Activated naive CD4-positive, alpha-beta T cell treated with anti-CD3 and anti-CD28 coated beads, Interleukin-2, amount 50 U/mL, for 72 hours (primary cell): ENCODE results near the gene TPM2. TPM values are rescaled to one million over a fixed set of nuclear protein-coding genes. Genes with fewer than 3 reads are reported as not detected.

ENCODE experiments used
- ATAC-seq, 2 donors: fragments of 150-1000 bp; cut with Tn5 transposase; 2 replicates each; pipeline ENCODE4 v1.10.0; 2021; ENCODE audit warnings: mild to moderate bottlenecking in 2 of 2, moderate library complexity in 2 of 2
- DNase-seq, 2 donors: peaks; one replicate each; pipeline ENCODE4 v3.0.0; 2021 to 2022; ENCODE audit warnings: low spot score in 2 of 2
- H3K27ac Mint-ChIP-seq, 2 donors: one replicate each; pipeline ENCODE4 v1.8.0; 2022; ENCODE audit warnings: mild to moderate bottlenecking in 2 of 2, mixed read lengths in 2 of 2
- H3K36me3 Mint-ChIP-seq, 2 donors: one replicate each; pipeline ENCODE4 v1.8.0; 2022; ENCODE audit warnings: mixed read lengths in 2 of 2
- H3K9me3 Mint-ChIP-seq, 2 donors: one replicate each; pipeline ENCODE4 v1.8.0; 2022; ENCODE audit warnings: mixed read lengths in 2 of 2
- total RNA-seq, 2 donors: library from RNA; stranded (reverse); gene quantifications; one replicate each; pipeline ENCODE4 v1.2.3, GENCODE V29; 2022

The TPM2 gene
- total RNA-seq, 2 donors from 2014 or later = 5.2 to 9.3 TPM

DNA sequence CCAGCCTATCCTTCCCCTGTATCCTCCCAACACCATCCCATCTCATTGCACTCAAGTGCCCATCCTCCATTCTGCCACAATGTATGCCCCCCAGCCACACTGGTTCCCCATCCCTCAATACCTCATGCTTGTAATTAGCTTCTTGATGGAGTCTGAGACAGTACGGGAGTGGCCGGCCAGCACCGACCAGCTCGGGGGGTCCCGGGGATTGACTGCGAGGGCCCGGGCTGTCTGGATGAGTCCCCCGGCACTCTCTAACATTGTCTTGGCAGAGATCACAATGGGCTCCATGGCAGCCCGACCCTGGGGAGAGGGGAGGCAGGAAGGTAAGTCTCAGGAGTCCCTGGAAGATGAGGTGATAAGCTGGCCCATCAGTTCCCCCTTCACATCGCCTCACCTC is 17.2 kb upstream of the TPM2 start:
- Mint-ChIP-seq H3K27ac (peak overlapping the region; percentile 11 to 23), H3K9me3 (no peaks in the 10 kb centered on the region), H3K36me3 (peaks cover 34 to 42% of the 10 kb centered on the region in 2 donors)
- no peak for DNase-seq
- ATAC-seq = no peak

DNA sequence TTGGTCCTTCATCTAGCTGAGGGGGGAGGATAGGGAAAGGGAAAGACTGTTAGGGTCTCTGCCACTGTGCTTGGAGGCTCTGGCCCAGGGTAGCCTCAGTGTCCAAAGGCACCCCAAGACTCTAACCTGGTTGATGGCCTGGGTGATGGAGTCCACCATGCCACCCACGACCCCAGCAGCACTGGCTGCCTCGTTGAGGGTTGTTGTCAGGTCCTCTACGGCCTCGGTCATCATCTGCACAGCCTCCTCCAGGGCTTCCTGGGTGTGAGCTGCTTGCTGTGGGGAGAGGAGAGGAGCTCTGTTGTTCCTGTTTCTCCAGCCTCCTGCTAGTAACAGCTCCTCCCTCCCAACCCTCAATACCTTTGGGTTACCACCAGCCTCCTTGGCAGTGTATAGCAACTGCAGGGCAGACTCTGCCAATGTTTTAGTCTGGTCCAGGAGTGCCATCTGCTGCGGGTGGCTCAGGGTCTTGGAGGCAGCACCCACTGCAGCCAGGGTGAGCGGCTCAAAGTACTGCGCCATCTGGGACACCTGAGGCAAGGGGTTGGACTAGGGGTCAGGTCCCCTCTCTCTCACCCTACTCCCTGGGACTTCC is 16.2 kb upstream of the TPM2 start:
- Mint-ChIP-seq H3K27ac (no peak overlapping the region), H3K9me3 (no peaks in the 10 kb centered on the region), H3K36me3 (peaks cover 24 to 34% of the 10 kb centered on the region in 2 donors)
- DNase-seq (no peak), ATAC-seq (no peak)

DNA sequence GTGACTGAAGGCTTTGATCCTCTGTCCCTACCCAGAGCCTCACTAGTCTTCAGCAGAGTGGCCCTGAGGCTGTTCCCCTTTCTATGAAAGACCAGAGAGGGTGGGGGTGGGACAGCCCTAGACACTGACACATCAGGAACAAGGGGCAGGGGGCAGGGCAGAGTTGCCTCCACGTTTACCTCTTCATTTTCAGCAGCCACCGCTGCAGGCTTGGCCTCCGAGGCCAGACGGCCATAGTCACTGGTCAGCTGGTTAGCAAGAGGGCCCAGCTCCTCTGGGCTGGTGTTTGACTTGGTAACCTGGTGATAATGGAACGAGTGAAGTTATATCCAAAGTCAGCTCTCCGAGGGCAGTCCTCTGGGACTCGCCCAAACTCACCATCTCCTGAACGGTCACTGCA is 15.6 kb upstream of the TPM2 start:
- Mint-ChIP-seq H3K9me3 (no peaks in the 10 kb centered on the region), H3K36me3 (peaks cover 19 to 28% of the 10 kb centered on the region in 2 donors), H3K27ac (no peak overlapping the region)
- DNase-seq (no peak), ATAC-seq (no peak)

DNA sequence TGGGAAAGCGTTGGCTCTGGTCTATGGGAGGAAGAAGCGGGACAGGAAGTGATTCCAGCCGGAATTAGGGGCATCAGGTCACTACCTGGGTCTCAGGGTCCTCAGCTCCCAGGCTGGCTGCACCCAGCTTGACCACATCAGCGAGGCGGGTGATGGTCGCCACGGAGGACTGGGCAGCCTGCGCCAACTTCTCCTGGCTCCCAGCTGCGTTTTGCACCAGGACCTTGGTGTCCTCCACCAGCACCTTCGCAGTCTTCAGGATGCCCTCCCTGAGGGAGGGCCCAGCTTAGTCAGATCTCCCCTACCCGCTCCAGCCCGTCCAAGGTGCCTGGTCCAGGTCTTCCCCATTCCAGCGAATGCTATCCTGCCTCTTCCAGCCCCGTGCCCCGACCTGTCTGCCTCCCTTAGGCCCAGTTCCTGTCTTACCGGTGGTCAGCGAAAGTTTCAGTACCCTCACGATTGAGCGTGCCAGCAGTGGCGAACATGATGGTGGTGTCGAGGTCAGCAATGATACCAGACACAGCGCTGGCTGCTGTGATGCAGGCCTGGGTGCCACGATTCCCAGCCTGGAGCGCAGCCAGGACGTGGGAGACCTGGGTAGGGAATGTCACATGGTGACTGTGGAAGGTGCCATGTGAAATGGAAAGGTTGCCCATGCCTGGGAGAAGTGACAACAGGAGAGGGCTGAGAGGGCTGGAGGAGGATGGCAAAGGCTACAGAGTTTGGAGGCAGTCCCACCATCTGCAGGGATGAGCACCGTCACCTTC is 14.4 kb upstream of the TPM2 start:
- Mint-ChIP-seq H3K27ac (peak overlapping the region in 1 of 2 donors; percentile 52), H3K9me3 (no peaks in the 10 kb centered on the region), H3K36me3 (peaks cover 17 to 26% of the 10 kb centered on the region in 2 donors)
- ATAC-seq (no peak), DNase-seq (no peak)

DNA sequence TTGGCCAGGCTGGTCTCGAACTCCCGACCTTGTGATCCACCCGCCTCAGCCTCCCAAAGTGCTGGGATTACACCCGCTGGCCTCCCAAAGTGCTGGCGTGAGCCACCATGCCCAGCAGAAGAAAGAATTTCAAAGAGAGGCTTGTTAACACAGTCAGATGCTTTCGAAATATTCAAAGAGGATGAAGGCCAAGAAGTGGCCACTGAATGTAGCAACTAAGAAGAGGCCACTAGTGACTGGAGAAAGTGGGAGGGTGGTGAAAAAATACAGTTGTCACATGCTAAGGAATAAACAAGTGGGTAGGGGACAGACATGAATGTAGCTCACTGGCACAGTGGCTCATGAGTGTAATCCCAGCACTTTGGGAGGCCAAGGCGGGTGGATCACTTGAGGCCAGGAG is 13.0 kb upstream of the TPM2 start:
- no peak for ATAC-seq
- no peaks in the 10 kb centered on the region for H3K9me3 Mint-ChIP-seq
- peaks cover 15 to 23% of the 10 kb centered on the region in 2 donors for H3K36me3 Mint-ChIP-seq

DNA sequence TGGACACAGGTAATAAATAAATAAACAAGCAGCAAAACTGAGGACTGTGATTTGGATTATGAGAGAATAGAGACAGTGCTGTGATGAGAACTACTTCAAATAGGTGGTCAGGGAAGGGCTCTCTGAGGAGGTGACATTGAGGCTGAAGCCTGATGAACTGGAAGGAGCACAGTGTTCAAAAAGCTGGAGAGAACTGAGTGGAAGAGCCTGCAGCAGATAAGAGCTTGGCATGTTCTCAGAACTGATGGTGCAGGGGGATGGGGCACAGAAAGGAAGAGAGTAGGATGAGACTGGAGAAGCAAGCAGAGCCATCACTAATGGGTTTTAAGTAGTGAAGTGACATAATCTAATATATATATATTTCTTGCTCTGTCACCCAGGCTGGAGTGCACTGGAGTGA is 11.2 kb upstream of the TPM2 start:
- H3K9me3 Mint-ChIP-seq = no peaks in the 10 kb centered on the region
- peaks cover 8 to 11% of the 10 kb centered on the region in 2 donors for H3K36me3 Mint-ChIP-seq
- DNase-seq = no peak
- no peak overlapping the region for H3K27ac Mint-ChIP-seq
- no peak for ATAC-seq

More for the DNA sequence above, 13.0 kb upstream of the TPM2 start:
- DNase-seq = no peak
- H3K27ac Mint-ChIP-seq = no peak overlapping the region

DNA sequence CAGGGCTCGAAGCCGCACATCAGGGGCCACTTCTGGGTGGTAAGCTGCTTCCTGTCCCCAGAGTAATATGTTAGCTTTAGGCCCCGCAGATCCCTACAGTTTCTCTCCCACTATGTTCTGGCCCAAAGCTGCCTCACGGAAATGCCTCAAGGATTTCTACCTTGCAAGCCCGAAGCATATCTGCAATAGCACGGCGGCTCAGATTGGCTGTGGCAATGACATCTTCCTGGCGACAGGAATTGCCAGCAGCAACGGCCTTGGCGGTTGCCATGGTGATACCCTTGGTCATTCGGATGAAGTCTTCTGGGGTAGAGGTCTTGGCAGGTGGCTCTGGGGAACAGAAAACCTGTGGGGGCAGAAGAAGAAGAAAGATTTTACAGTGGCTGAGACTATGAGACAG is 10.3 kb upstream of the TPM2 start:
- ATAC-seq = no peak
- no peak for DNase-seq
- peaks cover 8 to 11% of the 10 kb centered on the region in 2 donors for H3K36me3 Mint-ChIP-seq
- H3K27ac Mint-ChIP-seq = no peak overlapping the region
- H3K9me3 Mint-ChIP-seq = no peaks in the 10 kb centered on the region

DNA sequence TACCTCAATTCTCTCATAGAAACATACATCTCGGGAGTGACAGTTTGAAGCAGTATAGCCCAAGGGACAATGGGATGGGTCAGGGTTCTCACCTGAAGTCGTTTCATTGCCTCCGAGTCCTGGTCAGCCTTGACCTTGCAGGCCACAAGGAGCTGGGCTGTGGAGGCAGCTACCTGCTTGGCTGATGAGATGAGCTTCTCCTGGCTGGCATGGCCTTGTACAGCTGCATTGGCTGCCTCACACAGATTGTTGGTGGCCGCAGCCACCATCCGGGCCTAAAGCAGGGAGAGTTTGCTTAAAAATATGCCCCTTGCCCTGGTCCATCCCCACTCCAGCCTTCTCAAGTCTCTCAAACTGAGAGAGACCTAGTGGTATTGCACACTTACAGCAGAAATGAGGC is 8.5 kb upstream of the TPM2 start:
- no peaks in the 10 kb centered on the region for H3K9me3 Mint-ChIP-seq

DNA sequence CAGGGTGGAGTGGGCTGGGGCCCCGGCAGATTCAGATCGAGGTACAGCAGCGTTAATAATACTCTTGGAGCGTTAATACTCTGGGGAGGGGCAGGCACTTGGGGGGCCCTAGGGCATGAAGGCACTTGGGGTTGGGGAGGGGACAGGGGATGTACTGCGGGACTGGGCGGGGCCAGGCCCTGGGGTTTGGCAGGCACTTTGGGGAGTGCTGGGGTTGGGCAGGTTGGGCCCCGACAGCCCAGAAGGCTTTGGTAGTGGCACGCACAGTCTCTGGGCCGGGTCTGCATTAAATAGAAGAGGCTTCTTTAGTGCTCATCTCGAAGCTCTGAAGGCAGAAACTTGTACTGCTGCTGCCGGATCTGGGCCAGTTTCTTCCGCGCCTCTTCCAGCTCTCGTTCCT is 7.8 kb upstream of the TPM2 start:
- H3K27ac Mint-ChIP-seq = no peak overlapping the region
- DNase-seq = no peak
- H3K36me3 Mint-ChIP-seq = peaks cover 0 to 5% of the 10 kb centered on the region in 2 donors
- no peaks in the 10 kb centered on the region for H3K9me3 Mint-ChIP-seq
- peak in 1 of 2 donors; percentile 24 for ATAC-seq

More for the DNA sequence above, 8.5 kb upstream of the TPM2 start:
- Mint-ChIP-seq H3K27ac (no peak overlapping the region), H3K36me3 (peaks cover 0 to 10% of the 10 kb centered on the region in 2 donors)
- ATAC-seq (no peak), DNase-seq (no peak)

DNA sequence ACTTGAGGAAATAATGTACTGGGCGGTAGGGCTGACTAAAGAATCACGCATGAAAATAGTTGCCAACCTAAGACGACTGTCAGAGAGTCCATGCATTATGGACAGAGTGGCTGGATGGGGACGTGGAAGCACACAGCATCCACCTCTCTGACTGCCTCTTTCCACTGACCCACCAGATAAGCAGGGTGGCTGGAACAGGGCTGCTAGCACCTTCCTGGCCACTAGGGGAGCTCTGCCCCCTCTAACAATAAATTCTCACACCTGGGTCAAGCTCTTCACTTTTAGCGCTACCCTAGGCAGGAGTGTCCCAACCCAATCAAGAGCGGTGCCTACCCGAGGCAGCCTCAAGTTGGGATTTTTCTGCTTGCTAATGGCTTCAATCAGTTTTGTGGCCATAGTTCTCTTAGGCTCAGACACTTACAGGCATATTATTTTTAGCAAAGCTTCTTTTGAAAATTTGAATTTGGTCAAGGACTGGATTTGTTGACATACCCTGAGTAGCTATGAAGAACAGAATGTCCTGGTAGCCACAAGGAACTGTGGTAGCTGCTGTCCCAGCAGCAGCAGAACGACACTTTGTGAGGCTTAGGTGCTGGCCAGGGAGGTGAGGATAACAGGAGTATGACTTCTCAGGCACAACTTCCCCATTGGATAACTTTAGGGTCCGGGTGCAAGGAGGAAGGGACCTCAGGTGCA is 6.9 kb upstream of the TPM2 start:
- no peak overlapping the region for H3K27ac Mint-ChIP-seq
- DNase-seq = peak in 1 of 2 donors; percentile 64

DNA sequence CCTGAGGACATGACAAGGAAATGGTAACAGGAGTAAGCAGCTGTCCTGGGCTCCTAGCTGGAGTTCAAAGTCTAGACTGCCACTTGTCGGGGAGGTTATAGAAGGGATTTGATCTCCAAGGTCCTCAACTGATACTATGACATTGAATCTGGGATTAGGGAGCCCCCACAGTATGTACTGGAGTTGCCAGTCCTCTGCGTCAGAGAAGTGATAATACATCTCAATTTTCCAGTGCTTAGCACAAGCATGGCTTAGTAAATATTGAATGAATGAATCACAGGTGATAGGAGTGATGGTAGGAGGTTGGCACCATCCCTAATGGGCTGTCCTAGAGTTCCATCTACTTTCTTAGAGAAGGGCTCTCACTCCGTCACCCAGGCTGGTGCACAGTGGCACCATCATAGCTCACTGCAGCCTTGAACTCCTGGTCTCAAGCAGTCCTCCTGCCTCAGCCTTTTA is 6.2 kb upstream of the TPM2 start:
- no peak for DNase-seq
- no peaks in the 10 kb centered on the region for H3K9me3 Mint-ChIP-seq
- H3K27ac Mint-ChIP-seq = no peak overlapping the region
- H3K36me3 Mint-ChIP-seq = peaks cover 0 to 5% of the 10 kb centered on the region in 2 donors
- ATAC-seq = no peak

More for the DNA sequence above, 6.9 kb upstream of the TPM2 start:
- H3K9me3 Mint-ChIP-seq = no peaks in the 10 kb centered on the region
- peak; percentile 77 to 88 for ATAC-seq
- peaks cover 0 to 5% of the 10 kb centered on the region in 2 donors for H3K36me3 Mint-ChIP-seq

DNA sequence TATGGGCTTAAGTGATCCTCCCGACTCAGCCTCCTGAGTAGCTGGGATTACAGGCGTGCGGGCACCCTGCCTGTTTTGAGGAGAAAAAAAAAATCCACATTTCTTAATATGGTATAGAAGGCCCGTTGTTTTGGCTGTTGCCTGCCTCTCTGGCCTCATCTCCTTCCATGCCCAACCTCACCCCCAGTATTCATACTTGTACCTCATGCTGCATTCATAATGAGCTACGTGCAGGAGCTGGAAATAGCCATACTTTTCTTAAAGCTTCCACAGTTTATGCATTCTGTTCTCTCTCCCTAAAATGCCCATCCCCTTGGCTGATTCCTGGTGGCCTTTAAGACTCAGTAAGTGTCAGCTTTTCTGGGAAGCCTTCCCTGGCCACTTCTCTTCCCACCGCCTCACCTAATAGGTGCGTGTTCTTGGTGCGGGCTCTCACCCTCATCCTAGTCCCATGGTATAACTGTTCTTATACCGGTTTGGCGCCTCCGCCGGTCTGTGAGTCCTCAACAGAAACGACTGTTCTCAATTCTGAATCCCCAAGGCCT is 2.1 kb upstream of the TPM2 start:
- Mint-ChIP-seq H3K27ac (peak overlapping the region; percentile 0 to 41), H3K36me3 (no peaks in the 10 kb centered on the region), H3K9me3 (no peaks in the 10 kb centered on the region)

DNA sequence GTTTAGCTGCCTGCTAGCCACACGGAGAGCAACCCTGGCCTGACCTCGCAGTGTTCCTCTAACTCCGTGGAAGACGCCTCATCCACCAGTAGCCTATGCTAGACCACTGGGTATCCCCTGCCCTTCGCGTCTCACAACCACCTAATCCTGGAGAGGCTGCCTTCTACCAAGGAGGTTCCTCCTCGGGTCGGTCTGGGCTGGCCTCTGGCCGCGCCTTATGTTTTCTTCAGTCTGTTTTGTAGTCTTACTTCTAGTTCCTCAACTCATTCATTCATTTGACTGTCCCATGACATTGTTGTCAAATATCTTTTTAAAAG is 1.6 kb upstream of the TPM2 start:
- peak in 1 of 2 donors; percentile 11 for ATAC-seq
- no peaks in the 10 kb centered on the region for H3K36me3 Mint-ChIP-seq
- H3K9me3 Mint-ChIP-seq = no peaks in the 10 kb centered on the region

More for the DNA sequence above, 2.1 kb upstream of the TPM2 start:
- ATAC-seq = no peak
- DNase-seq = no peak

DNA sequence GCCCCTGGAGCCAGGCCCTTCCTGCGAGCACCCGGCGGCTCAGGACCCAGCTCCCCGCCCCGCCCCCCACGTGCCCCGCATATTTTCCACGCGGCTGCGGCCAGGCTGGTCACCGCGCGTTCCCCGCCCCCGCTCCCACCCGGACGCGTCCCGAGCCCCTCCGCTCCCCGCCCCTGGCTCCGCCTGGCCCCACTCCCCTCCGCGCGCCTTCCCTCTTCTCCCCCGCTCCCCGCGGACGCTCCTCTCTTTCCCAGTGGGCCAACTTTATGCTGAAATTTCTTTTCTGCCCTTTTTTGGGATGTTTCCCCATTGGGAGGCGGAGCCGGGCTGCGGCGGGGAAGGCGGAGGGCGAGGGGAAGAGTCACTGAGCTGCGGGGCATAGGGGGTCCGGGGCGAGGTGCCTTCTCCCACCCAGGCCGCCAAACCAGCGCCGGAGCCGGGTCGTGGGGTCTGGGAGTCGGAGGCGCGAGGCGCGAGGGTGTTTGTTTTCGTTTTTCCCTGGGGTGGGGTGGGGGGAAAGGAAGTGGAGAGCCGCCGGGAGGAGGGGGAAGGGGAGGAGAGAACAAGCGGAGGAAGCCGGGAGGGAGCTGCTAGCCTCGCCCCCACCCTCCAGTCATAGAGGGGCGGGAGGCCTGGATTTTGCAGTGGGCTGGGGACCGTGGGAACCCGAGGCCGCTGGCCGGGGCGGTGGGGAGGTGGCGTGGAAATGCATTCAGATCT is 1.0 kb upstream of the TPM2 start:
- Mint-ChIP-seq H3K27ac (peak overlapping the region; percentile 0 to 85), H3K9me3 (no peaks in the 10 kb centered on the region), H3K36me3 (no peaks in the 10 kb centered on the region)
- peak; percentile 21 to 54 for ATAC-seq
- DNase-seq = peak in 1 of 2 donors; percentile 16

More for the DNA sequence above, 1.6 kb upstream of the TPM2 start:
- peak in 1 of 2 donors; percentile 10 for DNase-seq
- H3K27ac Mint-ChIP-seq = peak overlapping the region in 1 of 2 donors; percentile 0

DNA sequence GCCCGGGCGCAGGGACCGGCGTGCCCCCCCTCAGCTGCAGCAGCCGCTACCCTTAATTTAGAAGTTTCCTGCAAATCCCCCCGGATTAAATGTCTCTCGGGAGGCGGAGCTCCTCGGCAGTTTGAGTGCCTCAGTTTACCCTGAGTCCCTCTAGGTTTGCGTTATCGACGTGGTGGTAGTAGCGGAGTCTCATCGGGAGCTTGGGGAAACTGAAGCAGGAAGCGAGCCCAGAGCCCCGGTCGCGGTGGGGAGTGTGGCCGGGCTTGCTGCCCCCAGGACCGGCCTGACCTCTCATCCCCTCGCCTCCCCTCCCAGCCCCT is 529 bp upstream of the TPM2 start:
- ATAC-seq (no peak), DNase-seq (no peak)
- Mint-ChIP-seq H3K36me3 (no peaks in the 10 kb centered on the region), H3K27ac (no peak overlapping the region), H3K9me3 (no peaks in the 10 kb centered on the region)
